GM12864 (cell line): ENCODE data around the gene CASKIN1.

Source experiments
- DNase-seq: peaks from one replicate; pipeline ENCODE4 v3.0.0-alpha.2; 2011; ENCODE audit warnings: low read depth
- H3K4me3 ChIP-seq: 2 replicates; pipeline ENCODE4 v1.5.1; 2011; ENCODE audit warnings: mild to moderate bottlenecking, low read depth, low read length, control low read depth
- TF ChIP-seq, protein P1 (sequence below): IDR thresholded peaks from 2 replicates; pipeline ENCODE4 v1.5.1; 2011; ENCODE audit warnings: low read depth, mild to moderate bottlenecking, moderate library complexity, low read length, control low read depth, inconsistent platforms; ENCODE audit errors: missing control alignments

CASKIN1 gene

GRCh38 chr16:2223942-2224486 is 27.6 kb upstream of the CASKIN1 start:
- TF ChIP-seq, protein P1, sequence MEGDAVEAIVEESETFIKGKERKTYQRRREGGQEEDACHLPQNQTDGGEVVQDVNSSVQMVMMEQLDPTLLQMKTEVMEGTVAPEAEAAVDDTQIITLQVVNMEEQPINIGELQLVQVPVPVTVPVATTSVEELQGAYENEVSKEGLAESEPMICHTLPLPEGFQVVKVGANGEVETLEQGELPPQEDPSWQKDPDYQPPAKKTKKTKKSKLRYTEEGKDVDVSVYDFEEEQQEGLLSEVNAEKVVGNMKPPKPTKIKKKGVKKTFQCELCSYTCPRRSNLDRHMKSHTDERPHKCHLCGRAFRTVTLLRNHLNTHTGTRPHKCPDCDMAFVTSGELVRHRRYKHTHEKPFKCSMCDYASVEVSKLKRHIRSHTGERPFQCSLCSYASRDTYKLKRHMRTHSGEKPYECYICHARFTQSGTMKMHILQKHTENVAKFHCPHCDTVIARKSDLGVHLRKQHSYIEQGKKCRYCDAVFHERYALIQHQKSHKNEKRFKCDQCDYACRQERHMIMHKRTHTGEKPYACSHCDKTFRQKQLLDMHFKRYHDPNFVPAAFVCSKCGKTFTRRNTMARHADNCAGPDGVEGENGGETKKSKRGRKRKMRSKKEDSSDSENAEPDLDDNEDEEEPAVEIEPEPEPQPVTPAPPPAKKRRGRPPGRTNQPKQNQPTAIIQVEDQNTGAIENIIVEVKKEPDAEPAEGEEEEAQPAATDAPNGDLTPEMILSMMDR: no peak
- DNase-seq: no peak

DNA sequence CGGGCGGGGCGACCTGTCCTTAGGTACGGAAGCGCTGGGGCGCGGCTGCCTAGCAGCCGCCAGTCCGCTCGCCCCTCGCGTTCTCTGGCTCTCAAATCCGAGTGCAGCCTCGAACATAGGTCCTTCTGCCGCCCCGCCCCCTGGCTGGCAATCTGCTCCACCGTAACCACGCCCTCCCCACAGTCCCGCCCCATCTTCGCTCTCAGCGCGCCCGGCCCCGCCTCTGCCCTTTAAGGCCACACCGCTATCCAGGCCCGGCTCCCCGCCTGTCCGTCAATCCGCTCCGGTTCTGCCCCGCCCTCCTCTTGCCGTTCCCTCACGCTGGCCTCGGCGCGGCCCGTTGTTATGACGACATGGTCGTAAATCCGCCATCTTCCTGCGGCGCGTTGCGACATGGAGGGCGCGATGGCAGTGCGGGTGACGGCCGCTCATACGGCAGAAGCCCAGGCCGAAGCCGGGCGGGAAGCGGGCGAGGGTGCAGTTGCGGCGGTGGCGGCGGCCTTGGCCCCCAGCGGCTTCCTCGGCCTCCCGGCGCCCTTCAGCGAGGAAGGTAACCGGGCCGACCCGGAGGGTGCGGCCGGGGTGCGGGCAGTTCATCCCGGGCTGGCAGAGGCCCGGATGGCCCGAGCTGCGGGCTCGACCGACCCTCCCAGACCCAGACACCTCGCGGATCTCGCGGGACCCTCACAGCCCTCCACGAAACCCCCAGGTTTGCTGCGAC is 27.0 kb upstream of the CASKIN1 start, which contains the start of gene E4F1:
Gene E4F1 (plus strand): TSS at position 371 of the 721 bp plus-strand sequence. CDS start 23 bp downstream, at position 394.
- peak; percentile 98 for DNase-seq
- peak within 1 kb of the TSS; percentile 100 for H3K4me3 ChIP-seq
- TF ChIP-seq, protein P1: no peak

More at GRCh38 chr16:2223942-2224486, 27.6 kb upstream of the CASKIN1 start:
- peak overlapping the region; percentile 100 for H3K4me3 ChIP-seq

- no peak for DNase-seq
- peak overlapping the region; percentile 55 for H3K4me3 ChIP-seq
- TF ChIP-seq, protein P1: no peak
Observed at GRCh38 chr16:2216330-2216729, 19.9 kb upstream of the CASKIN1 start.

DNA sequence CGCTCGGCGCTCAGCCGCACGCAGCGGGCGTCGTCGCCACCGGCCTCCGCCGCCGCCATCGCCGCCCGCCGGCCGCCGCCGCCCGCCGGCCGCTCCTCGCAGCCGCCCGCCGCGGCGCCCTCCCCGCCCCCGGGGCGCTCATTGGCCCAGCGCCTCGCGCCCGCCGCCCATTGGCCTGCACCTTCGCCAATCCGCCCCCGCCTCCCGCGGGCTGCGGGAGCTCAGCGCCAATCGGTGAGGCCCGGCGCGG is 18.2 kb upstream of the CASKIN1 start, which contains the start of gene PGP:
Gene PGP (minus strand): TSS at position 122 of the 250 bp plus-strand sequence. CDS start 63 bp downstream, at position 59.
- H3K4me3 ChIP-seq: peak within 1 kb of the TSS; percentile 98
- TF ChIP-seq, protein P1: no peak
- DNase-seq: no peak

DNA sequence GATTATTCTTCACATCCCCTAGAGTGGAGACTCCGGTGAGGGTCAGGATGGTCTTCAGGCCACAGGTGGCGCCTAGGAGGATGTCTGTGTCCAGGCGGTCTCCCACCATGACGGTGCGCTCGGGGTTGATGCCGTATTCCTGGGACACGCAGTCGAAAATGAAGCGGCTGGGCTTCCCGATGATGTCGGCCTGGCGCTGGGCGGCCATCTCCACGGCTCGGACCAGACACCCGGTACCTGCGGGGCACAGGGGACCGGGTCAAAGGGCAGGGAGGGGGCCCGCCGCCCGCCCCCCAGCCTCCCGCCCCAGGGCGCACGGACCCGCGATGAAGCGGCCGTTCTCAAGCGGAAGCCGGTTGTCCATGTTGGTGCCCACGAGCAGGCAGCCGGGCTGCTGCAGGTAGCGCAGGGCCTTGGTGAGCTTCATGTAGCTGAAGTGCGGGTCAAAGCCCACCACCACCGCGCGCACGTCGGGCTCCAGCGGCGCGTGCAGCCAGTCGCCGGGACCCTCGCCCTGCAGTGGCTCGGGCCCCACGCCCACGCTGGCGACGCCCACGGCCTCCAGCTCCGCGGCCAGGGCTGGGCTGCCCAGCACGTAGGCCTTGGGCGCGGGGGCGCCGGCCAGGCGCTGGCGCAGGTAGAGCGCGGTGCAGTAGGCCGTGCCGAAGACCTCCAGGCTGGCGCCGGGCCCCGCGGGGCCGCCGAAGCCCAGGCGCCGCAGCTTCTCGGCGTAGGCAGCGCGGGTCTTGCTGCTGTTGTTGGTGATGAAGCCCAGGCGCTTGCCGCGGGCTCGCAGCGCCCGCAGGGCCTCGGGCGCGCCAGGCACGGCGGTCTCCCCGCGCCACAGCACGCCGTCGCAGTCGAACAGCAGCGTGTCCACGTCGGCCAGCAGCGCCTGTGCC is 17.7 kb upstream of the CASKIN1 start:
- H3K4me3 ChIP-seq: peak overlapping the region; percentile 98
- DNase-seq: no peak
- TF ChIP-seq, protein P1: no peak

DNA sequence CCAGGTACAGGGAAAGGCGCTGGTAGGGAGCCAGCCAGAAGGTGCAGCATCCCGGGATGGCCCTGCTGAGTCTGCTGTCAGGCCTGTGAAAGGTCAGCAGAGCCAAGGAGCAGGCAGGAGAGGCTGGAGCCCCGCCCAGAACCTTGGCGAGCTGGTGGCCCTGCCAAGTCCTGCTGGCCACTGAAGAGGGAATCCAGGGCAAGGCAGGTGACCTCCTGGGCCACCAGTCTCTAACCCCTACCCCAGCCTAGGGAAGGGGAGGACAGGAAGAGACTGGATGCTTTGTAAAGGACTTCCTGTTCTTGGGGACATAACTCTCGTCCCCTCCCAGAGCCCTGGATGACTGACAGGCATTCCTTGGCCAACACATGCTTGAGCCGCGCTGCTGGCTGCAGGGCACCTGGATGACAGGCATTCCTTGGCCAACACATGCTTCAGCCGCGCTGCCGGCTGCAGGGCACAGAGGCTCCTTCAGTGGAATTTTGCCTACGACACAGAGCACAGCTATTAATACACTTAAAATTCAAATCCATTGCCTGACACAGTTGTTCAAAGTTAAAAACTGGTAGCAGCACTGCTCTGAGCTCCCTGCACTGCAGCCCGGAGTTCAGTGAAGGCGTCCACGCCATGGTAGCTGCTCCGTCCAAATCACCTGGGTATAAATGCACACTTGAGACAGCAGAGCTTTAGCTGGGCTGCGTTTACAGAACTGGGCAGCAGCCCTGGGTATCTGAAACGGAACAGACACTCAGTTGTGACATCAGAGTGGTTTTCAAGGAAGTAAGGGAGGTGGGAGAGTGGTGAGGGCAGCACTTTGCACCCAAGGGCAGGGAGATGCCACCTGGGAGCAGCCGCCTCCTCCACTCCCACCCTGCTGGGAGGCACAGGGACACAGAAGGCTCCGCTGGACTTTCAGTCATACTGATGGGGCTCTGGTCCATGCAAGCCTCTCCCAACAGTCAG is 16.2 kb upstream of the CASKIN1 start:
- H3K4me3 ChIP-seq: peak overlapping the region; percentile 98
- TF ChIP-seq, protein P1: no peak
- DNase-seq: no peak
